SK-N-SH (cell line): ENCODE measurements around the gene NKX6-2.

Experiments
- FOSL2 ChIP-seq: IDR thresholded peaks from 2 replicates; pipeline ENCODE4 v1.4.0; 2012; ENCODE audit warnings: low read depth, mild to moderate bottlenecking, moderate library complexity, borderline replicate concordance
- POLR2AphosphoS5 ChIP-seq: IDR thresholded peaks from 2 replicates; pipeline ENCODE4 v1.6.1; 2012; ENCODE audit warnings: low read depth, low read length
- YY1 ChIP-seq: IDR thresholded peaks from 2 replicates; pipeline ENCODE4 v1.4.0; 2012; ENCODE audit warnings: low read depth, mild to moderate bottlenecking
- TF ChIP-seq, protein P1 (sequence below): fragments of 200-600 bp; sonication (generic); IDR thresholded peaks from 2 replicates; pipeline ENCODE4 v1.6.1; 2017; ENCODE audit warnings: antibody characterized with exemption, mild to moderate bottlenecking, moderate library complexity
- TF ChIP-seq, protein P2 (sequence below): IDR thresholded peaks from 2 replicates; pipeline ENCODE4; 2012

DNA sequence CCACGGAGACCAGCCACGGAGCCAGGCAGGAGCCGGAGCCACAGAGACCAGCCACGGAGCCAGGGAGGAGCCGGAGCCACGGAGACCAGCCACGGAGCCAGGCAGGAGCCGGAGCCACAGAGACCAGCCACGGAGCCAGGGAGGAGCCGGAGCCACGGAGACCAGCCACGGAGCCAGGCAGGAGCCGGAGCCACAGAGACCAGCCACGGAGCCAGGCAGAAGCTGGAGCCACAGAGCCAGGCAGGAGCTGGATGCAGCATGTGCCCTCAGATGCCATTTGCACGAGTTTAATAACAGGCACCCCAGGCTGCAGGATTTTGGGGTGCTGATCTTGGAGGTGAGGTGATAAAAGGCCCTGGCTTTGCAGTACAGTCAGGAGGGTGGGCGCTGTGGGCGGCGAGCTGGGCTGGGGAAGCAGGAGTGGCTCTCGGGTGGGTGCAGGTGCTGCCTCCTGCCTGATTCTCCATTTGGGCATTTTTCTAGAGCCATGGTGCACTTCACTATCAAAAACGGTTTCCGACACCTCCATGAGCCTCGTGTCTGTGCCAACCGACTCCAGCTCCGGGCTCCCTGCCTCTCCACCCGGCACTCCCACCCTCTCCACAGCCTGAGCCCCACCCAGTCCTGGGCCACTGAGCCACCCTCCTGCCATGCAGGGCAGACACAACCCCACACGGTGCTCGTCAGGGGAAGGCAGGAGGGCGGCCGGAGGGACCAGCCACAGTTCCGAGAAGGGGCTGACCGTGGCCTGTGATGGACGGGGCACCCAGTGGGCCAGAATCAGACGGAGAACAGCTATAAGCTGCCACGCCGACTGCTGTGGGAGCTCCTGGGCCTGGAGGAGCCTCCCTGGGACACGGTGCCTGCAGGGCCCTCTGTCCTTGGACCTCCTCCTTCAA, 40.8 kb upstream of the NKX6-2 start:
- TF ChIP-seq, protein P1, sequence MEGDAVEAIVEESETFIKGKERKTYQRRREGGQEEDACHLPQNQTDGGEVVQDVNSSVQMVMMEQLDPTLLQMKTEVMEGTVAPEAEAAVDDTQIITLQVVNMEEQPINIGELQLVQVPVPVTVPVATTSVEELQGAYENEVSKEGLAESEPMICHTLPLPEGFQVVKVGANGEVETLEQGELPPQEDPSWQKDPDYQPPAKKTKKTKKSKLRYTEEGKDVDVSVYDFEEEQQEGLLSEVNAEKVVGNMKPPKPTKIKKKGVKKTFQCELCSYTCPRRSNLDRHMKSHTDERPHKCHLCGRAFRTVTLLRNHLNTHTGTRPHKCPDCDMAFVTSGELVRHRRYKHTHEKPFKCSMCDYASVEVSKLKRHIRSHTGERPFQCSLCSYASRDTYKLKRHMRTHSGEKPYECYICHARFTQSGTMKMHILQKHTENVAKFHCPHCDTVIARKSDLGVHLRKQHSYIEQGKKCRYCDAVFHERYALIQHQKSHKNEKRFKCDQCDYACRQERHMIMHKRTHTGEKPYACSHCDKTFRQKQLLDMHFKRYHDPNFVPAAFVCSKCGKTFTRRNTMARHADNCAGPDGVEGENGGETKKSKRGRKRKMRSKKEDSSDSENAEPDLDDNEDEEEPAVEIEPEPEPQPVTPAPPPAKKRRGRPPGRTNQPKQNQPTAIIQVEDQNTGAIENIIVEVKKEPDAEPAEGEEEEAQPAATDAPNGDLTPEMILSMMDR = no peak
- TF ChIP-seq YY1 (no peak), FOSL2 (no peak), POLR2AphosphoS5 (no peak)
- TF ChIP-seq, protein P2, sequence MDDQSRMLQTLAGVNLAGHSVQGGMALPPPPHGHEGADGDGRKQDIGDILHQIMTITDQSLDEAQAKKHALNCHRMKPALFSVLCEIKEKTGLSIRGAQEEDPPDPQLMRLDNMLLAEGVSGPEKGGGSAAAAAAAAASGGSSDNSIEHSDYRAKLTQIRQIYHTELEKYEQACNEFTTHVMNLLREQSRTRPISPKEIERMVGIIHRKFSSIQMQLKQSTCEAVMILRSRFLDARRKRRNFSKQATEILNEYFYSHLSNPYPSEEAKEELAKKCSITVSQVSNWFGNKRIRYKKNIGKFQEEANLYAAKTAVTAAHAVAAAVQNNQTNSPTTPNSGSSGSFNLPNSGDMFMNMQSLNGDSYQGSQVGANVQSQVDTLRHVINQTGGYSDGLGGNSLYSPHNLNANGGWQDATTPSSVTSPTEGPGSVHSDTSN = no peak
